ENCODE data around the gene TSPAN32.
"Not testable (repeated sequence)": the region's sequence is repeated elsewhere in the genome, so short reads cannot be mapped to it uniquely, and the experiment has no call there.

Gene TSPAN32

GRCh38 chr11:2346586-2347307 is 44.9 kb downstream of the TSPAN32 start:
- no peak for DNase-seq

GRCh38 chr11:2347308-2347830 is 45.6 kb downstream of the TSPAN32 start:
- DNase-seq, result no peak

- no peak for DNase-seq
Measured at GRCh38 chr11:2348986-2349385, 47.2 kb downstream of the TSPAN32 start.

GRCh38 chr11:2351701-2352100 is 49.9 kb downstream of the TSPAN32 start:
- DNase-seq, result no peak

GRCh38 chr11:2352420-2352819 is 50.6 kb downstream of the TSPAN32 start:
- DNase-seq, result no peak

- DNase-seq, result no peak
Measured at GRCh38 chr11:2355000-2355644, 53.3 kb downstream of the TSPAN32 start.

- no peak for DNase-seq
Measured at GRCh38 chr11:2357246-2357645, 55.4 kb downstream of the TSPAN32 start.

- not testable (repeated sequence) for DNase-seq
Measured at GRCh38 chr11:2357651-2358050, 55.8 kb downstream of the TSPAN32 start.

- DNase-seq, result no peak
Measured at GRCh38 chr11:2358754-2359442, 57.1 kb downstream of the TSPAN32 start.

GRCh38 chr11:2359557-2359956 is 57.7 kb downstream of the TSPAN32 start:
- DNase-seq, result no peak

- no peak for DNase-seq
Measured at GRCh38 chr11:2360081-2360642, 58.3 kb downstream of the TSPAN32 start.

GRCh38 chr11:2361565-2361964 is 59.8 kb downstream of the TSPAN32 start:
- DNase-seq, result no peak

GRCh38 chr11:2362414-2362813 is 60.6 kb downstream of the TSPAN32 start:
- no peak for DNase-seq

GRCh38 chr11:2363130-2363529 is 61.3 kb downstream of the TSPAN32 start:
- no peak for DNase-seq

GRCh38 chr11:2363577-2364370 is 62.0 kb downstream of the TSPAN32 start:
- no peak for DNase-seq

- not testable (repeated sequence) for DNase-seq
Measured at GRCh38 chr11:2364386-2364785, 62.6 kb downstream of the TSPAN32 start.

GRCh38 chr11:2365571-2366210 is 63.9 kb downstream of the TSPAN32 start:
- DNase-seq, result no peak

- no peak for DNase-seq
Measured at GRCh38 chr11:2366276-2366675, 64.5 kb downstream of the TSPAN32 start.

GRCh38 chr11:2366733-2367132 is 64.9 kb downstream of the TSPAN32 start:
- no peak for DNase-seq

GRCh38 chr11:2367266-2368160 is 65.7 kb downstream of the TSPAN32 start:
- no peak for DNase-seq
